ENCODE data around the gene IL9R.

The IL9R gene

GRCh38 chrX:155957843-155958242 is 39.7 kb upstream of the IL9R start:
- H3K9ac ChIP-seq (ENCODE audit: low read depth, low read length): no peak overlapping the region
- ATAC-seq (ENCODE audit: insufficient read depth, low read depth) (no peak), DNase-seq (no peak)
- H3K36me3 ChIP-seq (ENCODE audit: insufficient read depth, low read length): no peaks in the 10 kb centered on the region
- no peak overlapping the region for H3K27ac ChIP-seq (ENCODE audit: low read length)
- H3K4me3 ChIP-seq (ENCODE audit: low read depth in 1 of 2, low read length in 2 of 2): no peak overlapping the region
- no peaks in the 10 kb centered on the region for H3K27me3 ChIP-seq (ENCODE audit: insufficient read depth, low read length, poor library complexity)
- no peak overlapping the region for H2AFZ ChIP-seq (ENCODE audit: low read depth, low read length)
- H4K20me1 ChIP-seq (ENCODE audit: insufficient read depth, low read length): no peaks in the 10 kb centered on the region
- H3K79me2 ChIP-seq (ENCODE audit: insufficient read depth, low read length): no peaks in the 10 kb centered on the region
- H3K4me1 ChIP-seq (ENCODE audit: insufficient read depth, low read length): no peaks in the 10 kb centered on the region
- no peaks in the 10 kb centered on the region for H3K9me3 ChIP-seq (ENCODE audit: insufficient read depth, low read length, severe bottlenecking)
- no peak overlapping the region for H3K4me2 ChIP-seq (ENCODE audit: insufficient read depth, low read length)
- TF ChIP-seq, protein P1, sequence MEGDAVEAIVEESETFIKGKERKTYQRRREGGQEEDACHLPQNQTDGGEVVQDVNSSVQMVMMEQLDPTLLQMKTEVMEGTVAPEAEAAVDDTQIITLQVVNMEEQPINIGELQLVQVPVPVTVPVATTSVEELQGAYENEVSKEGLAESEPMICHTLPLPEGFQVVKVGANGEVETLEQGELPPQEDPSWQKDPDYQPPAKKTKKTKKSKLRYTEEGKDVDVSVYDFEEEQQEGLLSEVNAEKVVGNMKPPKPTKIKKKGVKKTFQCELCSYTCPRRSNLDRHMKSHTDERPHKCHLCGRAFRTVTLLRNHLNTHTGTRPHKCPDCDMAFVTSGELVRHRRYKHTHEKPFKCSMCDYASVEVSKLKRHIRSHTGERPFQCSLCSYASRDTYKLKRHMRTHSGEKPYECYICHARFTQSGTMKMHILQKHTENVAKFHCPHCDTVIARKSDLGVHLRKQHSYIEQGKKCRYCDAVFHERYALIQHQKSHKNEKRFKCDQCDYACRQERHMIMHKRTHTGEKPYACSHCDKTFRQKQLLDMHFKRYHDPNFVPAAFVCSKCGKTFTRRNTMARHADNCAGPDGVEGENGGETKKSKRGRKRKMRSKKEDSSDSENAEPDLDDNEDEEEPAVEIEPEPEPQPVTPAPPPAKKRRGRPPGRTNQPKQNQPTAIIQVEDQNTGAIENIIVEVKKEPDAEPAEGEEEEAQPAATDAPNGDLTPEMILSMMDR (IDR thresholded peaks at IDR 0.05; ENCODE audit: borderline replicate concordance, extremely low read depth, low read length, poor library complexity, severe bottlenecking): no peak
- TF ChIP-seq EZH2 (IDR thresholded peaks at IDR 0.05; ENCODE audit: borderline replicate concordance, low read depth, low read length, severe bottlenecking): no peak

DNA sequence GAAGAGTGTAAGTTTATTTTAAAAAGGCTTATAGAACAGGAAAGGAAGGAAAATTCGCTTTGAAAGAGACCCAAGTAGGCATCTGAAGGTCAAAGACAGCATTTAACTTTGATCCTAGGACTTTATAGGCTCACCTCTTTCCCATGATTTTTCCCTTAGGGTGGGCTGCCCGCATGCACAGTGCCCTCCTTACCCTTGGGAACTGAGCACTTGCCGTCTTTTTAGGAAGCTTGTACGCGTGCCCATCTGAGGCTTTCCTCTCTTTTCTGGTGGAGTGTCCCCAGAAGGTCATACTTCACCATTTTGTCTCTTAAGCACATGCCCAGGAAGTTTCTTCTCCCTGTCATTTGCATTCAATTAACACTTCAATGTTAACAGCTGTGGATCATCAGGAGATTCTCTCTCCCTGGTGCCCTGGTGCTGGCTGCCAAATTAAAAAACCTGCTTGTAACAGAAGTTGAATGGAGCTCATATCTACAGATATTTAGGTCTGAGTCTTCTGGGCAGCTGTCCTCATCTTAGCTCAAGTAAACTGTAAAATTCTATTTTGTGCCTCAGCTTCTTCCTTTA is 38.4 kb upstream of the IL9R start:
- H3K4me2 ChIP-seq (ENCODE audit: insufficient read depth, low read length): no peak overlapping the region
- no peaks in the 10 kb centered on the region for H3K4me1 ChIP-seq (ENCODE audit: insufficient read depth, low read length)
- TF ChIP-seq, protein P1 (IDR thresholded peaks at IDR 0.05; ENCODE audit: borderline replicate concordance, extremely low read depth, low read length, poor library complexity, severe bottlenecking): no peak
- TF ChIP-seq EZH2 (IDR thresholded peaks at IDR 0.05; ENCODE audit: borderline replicate concordance, low read depth, low read length, severe bottlenecking): no peak
- no peak overlapping the region for H3K4me3 ChIP-seq (ENCODE audit: low read depth in 1 of 2, low read length in 2 of 2)
- ATAC-seq (ENCODE audit: insufficient read depth, low read depth) (no peak), DNase-seq (no peak)
- H3K36me3 ChIP-seq (ENCODE audit: insufficient read depth, low read length): no peaks in the 10 kb centered on the region
- no peak overlapping the region for H2AFZ ChIP-seq (ENCODE audit: low read depth, low read length)
- no peak overlapping the region for H3K9ac ChIP-seq (ENCODE audit: low read depth, low read length)
- H3K9me3 ChIP-seq (ENCODE audit: insufficient read depth, low read length, severe bottlenecking): peaks cover 9% of the 10 kb centered on the region
- H4K20me1 ChIP-seq (ENCODE audit: insufficient read depth, low read length): no peaks in the 10 kb centered on the region
- no peaks in the 10 kb centered on the region for H3K79me2 ChIP-seq (ENCODE audit: insufficient read depth, low read length)
- H3K27me3 ChIP-seq (ENCODE audit: insufficient read depth, low read length, poor library complexity): no peaks in the 10 kb centered on the region
- H3K27ac ChIP-seq (ENCODE audit: low read length): no peak overlapping the region

DNA sequence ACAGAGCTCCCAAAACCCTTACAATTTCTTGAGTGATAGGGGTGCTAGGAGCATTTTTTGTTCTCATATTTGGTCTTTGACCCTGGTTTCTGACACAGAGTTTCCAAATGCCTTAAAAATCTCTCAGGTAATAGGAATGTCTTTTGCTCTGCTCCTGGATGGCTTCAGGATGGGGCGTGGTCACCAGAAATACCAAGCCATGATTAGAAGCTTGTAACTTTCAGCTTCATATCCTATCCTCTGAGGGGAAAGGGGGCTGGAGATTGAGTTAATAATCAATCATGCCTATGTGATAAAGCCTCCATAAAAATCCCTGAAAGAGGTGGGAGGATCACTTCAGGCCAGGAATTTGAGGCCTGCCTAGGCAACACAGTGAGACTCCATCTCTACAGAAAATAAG is 34.6 kb upstream of the IL9R start:
- Histone ChIP-seq H4K20me1 (ENCODE audit: insufficient read depth, low read length) (no peaks in the 10 kb centered on the region), H3K4me1 (ENCODE audit: insufficient read depth, low read length) (no peaks in the 10 kb centered on the region), H3K36me3 (ENCODE audit: insufficient read depth, low read length) (no peaks in the 10 kb centered on the region), H3K79me2 (ENCODE audit: insufficient read depth, low read length) (no peaks in the 10 kb centered on the region), H3K27ac (ENCODE audit: low read length) (no peak overlapping the region), H2AFZ (ENCODE audit: low read depth, low read length) (no peak overlapping the region), H3K9ac (ENCODE audit: low read depth, low read length) (no peak overlapping the region), H3K9me3 (ENCODE audit: insufficient read depth, low read length, severe bottlenecking) (peaks cover 9% of the 10 kb centered on the region), H3K4me2 (ENCODE audit: insufficient read depth, low read length) (no peak overlapping the region), H3K4me3 (ENCODE audit: low read depth in 1 of 2, low read length in 2 of 2) (no peak overlapping the region), H3K27me3 (ENCODE audit: insufficient read depth, low read length, poor library complexity) (no peaks in the 10 kb centered on the region)
- ATAC-seq (ENCODE audit: insufficient read depth, low read depth) (no peak), DNase-seq (no peak)
- no peak for TF ChIP-seq EZH2 (IDR thresholded peaks at IDR 0.05; ENCODE audit: borderline replicate concordance, low read depth, low read length, severe bottlenecking)
- TF ChIP-seq, protein P1 (IDR thresholded peaks at IDR 0.05; ENCODE audit: borderline replicate concordance, extremely low read depth, low read length, poor library complexity, severe bottlenecking): no peak

Measured in DND-41 (cell line).